Stimulated activated naive CD8-positive, alpha-beta T cell treated with anti-CD3 and anti-CD28 coated beads, Interleukin-15, Interleukin-2, amounts not matched to agents 100 ng/mL and 50 ng/mL, for 24 hours (primary cell): ENCODE results near the gene ZNF469.
"Not testable (repeated sequence)": the region's sequence is repeated elsewhere in the genome, so short reads cannot be mapped to it uniquely, and the experiment has no call there.

Source experiments
- H3K27ac Mint-ChIP-seq: one replicate; pipeline ENCODE4 v1.8.0; 2021; ENCODE audit warnings: mild to moderate bottlenecking, mixed read lengths
- H3K27me3 Mint-ChIP-seq: one replicate; pipeline ENCODE4 v1.8.0; 2021; ENCODE audit warnings: mixed read lengths
- H3K36me3 Mint-ChIP-seq: one replicate; pipeline ENCODE4 v1.8.0; 2021; ENCODE audit warnings: low read depth, mixed read lengths
- H3K4me1 Mint-ChIP-seq: one replicate; pipeline ENCODE4 v1.8.0; 2021; ENCODE audit warnings: low read depth, mixed read lengths
- H3K4me3 Mint-ChIP-seq: one replicate; pipeline ENCODE4 v1.8.0; 2021; ENCODE audit warnings: mild to moderate bottlenecking, mixed read lengths
- H3K9me3 Mint-ChIP-seq: one replicate; pipeline ENCODE4 v1.8.0; 2021; ENCODE audit warnings: mixed read lengths

The ZNF469 gene

DNA sequence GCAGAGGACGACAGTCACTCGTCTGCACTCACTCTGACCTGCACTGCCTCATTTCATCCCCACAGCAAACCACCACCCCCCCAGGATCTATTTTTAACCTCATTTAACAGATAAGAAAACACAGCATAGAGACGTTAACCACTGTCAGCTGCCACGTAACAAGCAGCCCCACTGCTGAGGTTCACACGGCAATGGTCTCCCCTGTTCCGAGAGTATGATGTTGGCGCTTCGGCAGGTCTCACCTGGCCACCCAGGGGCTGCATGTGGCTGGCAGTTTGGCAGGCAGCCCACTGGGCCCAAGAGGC is 16.1 kb downstream of the ZNF469 start:
- Mint-ChIP-seq H3K36me3 (no peaks in the 10 kb centered on the region), H3K4me3 (no peak overlapping the region), H3K27ac (no peak overlapping the region), H3K9me3 (peaks cover 4% of the 10 kb centered on the region), H3K27me3 (no peaks in the 10 kb centered on the region), H3K4me1 (no peaks in the 10 kb centered on the region)

- no peak overlapping the region for H3K27ac Mint-ChIP-seq
- no peaks in the 10 kb centered on the region for H3K4me1 Mint-ChIP-seq
- H3K36me3 Mint-ChIP-seq, result no peaks in the 10 kb centered on the region
- no peak overlapping the region for H3K4me3 Mint-ChIP-seq
- H3K9me3 Mint-ChIP-seq, result peaks cover 4% of the 10 kb centered on the region
- H3K27me3 Mint-ChIP-seq, result no peaks in the 10 kb centered on the region
Observed at GRCh38 chr16:88400186-88400585, 17.4 kb downstream of the ZNF469 start.

DNA sequence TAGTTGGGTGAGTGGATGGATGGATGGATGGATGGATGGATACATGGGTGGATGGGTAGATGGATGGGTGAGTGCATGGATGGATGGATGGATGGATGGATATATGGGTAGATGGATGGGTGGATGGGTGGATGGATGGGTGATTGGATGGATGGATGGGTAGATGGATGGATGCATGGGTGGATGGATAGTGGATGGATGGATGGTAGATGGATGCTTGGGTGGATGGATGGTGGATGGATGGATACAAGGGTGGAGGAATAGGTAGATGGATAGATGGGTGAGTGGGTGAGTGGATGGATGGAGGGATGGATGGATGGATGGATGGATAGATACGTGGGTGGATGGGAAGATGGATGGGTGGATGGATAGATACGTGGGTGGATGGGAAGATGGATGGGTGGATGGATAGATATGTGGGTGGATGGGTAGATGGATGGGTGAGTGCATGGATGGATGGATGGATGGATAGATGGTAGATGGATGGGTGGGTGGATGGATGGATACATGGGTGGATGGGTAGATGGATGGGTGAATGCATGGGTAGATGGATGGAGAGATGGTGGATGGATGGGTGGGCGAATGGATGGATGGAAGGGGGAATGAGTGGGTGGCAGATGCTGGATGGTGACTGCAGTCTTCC is 19.0 kb downstream of the ZNF469 start:
- Mint-ChIP-seq H3K27me3 (no peaks in the 10 kb centered on the region), H3K27ac (no peak overlapping the region), H3K4me1 (no peaks in the 10 kb centered on the region), H3K36me3 (no peaks in the 10 kb centered on the region), H3K4me3 (no peak overlapping the region), H3K9me3 (peaks cover 4% of the 10 kb centered on the region)

- H3K27me3 Mint-ChIP-seq, result no peaks in the 10 kb centered on the region
- H3K36me3 Mint-ChIP-seq, result no peaks in the 10 kb centered on the region
- peaks cover 1% of the 10 kb centered on the region for H3K4me1 Mint-ChIP-seq
- H3K27ac Mint-ChIP-seq, result no peak overlapping the region
- no peak overlapping the region for H3K4me3 Mint-ChIP-seq
- H3K9me3 Mint-ChIP-seq, result peaks cover 4% of the 10 kb centered on the region
Observed at GRCh38 chr16:88402551-88403240, 19.9 kb downstream of the ZNF469 start.

GRCh38 chr16:88403794-88404581 is 21.2 kb downstream of the ZNF469 start:
- no peak overlapping the region for H3K27ac Mint-ChIP-seq
- H3K27me3 Mint-ChIP-seq, result no peaks in the 10 kb centered on the region
- no peak overlapping the region for H3K4me3 Mint-ChIP-seq
- peaks cover 6% of the 10 kb centered on the region for H3K4me1 Mint-ChIP-seq
- H3K9me3 Mint-ChIP-seq, result no peaks in the 10 kb centered on the region
- no peaks in the 10 kb centered on the region for H3K36me3 Mint-ChIP-seq

DNA sequence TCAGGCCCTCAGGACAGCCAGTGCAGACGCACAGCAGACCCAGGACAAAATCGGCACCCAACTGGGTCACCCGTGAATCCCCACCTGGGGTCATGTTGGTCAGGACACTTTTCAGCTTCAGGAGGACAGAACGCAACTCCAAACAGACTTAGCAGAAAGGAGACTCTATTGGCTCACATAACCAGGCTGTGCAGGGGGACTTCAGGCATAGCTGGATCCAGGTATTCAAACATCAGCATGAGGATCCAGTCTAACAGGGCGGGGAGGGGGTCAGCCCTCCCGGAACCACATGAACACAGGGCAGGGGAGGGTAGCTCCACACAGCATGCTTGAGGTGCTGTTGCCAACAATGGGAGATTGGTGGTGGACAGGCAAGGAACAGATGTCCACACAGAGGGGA is 22.0 kb downstream of the ZNF469 start:
- H3K4me3 Mint-ChIP-seq, result no peak overlapping the region
- no peaks in the 10 kb centered on the region for H3K9me3 Mint-ChIP-seq
- no peak overlapping the region for H3K27ac Mint-ChIP-seq
- H3K36me3 Mint-ChIP-seq, result no peaks in the 10 kb centered on the region
- peaks cover 6% of the 10 kb centered on the region for H3K4me1 Mint-ChIP-seq
- no peaks in the 10 kb centered on the region for H3K27me3 Mint-ChIP-seq

DNA sequence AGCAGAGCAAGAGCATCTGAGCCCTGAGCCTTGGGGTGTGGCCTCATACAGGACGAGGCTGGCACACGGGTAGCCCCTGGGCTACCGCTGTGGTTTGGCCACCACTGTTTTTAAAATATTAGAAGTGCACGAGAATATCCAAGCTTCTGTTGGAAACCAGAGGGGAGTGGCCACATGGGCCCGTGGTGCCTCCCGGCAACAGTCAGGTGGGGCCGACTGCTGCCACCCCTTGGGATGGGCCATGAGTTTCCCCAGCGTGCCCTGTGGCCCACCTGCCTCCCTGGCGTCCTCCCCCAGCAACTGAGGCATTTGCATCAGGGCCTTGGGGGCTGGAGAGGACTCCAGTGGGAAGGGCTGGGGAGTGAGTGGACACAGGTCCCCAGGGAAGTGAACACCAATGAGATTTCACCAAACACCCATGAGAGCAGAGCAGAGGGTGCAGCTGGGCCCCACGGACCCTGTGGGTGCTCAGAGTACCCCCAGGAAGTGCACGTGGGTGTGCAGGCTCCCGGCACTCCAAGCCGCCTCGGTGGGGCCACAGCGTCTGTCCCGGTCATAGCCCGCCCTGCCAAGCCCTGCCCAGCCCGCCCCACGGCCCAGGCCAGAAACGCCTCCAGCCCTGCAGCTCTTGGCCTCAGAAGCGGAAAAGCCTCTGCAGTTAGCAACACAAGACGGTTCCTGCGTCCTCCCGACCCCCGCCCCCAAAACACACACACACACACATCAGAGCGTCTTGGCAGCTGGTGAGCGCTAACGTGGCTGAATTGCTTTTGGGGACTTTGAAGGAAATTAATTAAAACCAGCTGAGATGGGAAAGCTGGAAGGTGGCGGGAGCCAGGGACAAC is 22.7 kb downstream of the ZNF469 start:
- Mint-ChIP-seq H3K27me3 (no peaks in the 10 kb centered on the region), H3K4me1 (peaks cover 6% of the 10 kb centered on the region), H3K4me3 (no peak overlapping the region), H3K27ac (no peak overlapping the region), H3K9me3 (no peaks in the 10 kb centered on the region), H3K36me3 (no peaks in the 10 kb centered on the region)

- Mint-ChIP-seq H3K27ac (no peak overlapping the region), H3K9me3 (no peaks in the 10 kb centered on the region), H3K27me3 (no peaks in the 10 kb centered on the region), H3K36me3 (no peaks in the 10 kb centered on the region), H3K4me3 (no peak overlapping the region), H3K4me1 (peaks cover 6% of the 10 kb centered on the region)
Observed at GRCh38 chr16:88406096-88407041, 23.6 kb downstream of the ZNF469 start.

- no peak overlapping the region for H3K27ac Mint-ChIP-seq
- H3K4me3 Mint-ChIP-seq, result no peak overlapping the region
- no peaks in the 10 kb centered on the region for H3K9me3 Mint-ChIP-seq
- no peaks in the 10 kb centered on the region for H3K36me3 Mint-ChIP-seq
- no peaks in the 10 kb centered on the region for H3K27me3 Mint-ChIP-seq
- peaks cover 6% of the 10 kb centered on the region for H3K4me1 Mint-ChIP-seq
Observed at GRCh38 chr16:88407042-88407420, 24.3 kb downstream of the ZNF469 start.

DNA sequence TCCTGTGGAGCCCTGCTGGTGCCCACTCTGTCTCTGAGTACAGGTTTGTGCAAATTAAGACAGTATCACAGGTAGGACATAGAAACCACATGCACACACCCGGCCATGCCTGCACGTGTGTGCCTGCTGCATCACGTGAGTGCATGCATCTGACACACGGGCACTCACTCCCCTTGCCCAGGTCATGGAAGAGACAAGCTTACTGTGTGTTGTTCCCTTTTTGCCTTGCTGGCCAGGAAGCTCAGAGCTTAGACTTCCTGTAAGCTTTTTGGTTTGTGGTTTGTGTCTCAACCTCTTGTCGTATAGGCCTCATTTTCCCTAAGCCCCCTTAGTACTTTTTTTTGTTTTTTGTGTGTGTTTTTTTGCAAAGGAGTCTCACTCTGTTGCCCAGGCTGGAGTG is 25.0 kb downstream of the ZNF469 start:
- H3K27me3 Mint-ChIP-seq, result no peaks in the 10 kb centered on the region
- H3K9me3 Mint-ChIP-seq, result no peaks in the 10 kb centered on the region
- no peak overlapping the region for H3K4me3 Mint-ChIP-seq
- H3K4me1 Mint-ChIP-seq, result peaks cover 6% of the 10 kb centered on the region
- no peak overlapping the region for H3K27ac Mint-ChIP-seq
- H3K36me3 Mint-ChIP-seq, result no peaks in the 10 kb centered on the region

DNA sequence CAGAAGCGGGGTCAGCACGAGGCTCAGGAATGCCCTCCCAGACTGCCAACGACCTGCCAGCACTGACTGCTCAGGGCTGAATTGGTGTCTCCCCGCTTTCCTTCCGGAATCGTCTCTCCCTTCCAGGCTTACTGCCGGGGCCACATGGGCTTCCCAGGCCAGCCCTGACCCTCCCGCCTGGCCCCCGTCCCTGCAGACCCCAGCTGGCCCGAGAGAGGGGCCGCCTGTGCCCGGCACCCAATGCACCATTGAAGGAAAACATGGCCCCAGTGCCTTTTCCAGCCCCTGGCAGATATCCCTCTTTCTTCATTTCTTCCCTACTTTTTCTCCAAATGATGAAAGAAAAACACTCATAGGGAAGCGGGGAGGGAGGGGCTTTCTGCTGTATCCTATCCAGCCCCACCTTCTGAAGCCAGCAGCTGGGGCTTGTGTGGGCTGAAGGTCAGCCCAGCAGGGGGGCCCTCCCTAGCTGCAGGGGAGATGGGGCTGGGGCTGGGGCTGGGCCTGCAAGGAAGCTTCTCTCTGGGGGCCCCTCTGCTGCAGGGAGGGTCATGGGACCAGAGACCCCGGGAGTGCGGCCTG is 25.9 kb downstream of the ZNF469 start:
- Mint-ChIP-seq H3K36me3 (no peaks in the 10 kb centered on the region), H3K4me1 (peaks cover 6% of the 10 kb centered on the region), H3K27ac (no peak overlapping the region), H3K27me3 (no peaks in the 10 kb centered on the region), H3K9me3 (no peaks in the 10 kb centered on the region), H3K4me3 (no peak overlapping the region)

- Mint-ChIP-seq H3K9me3 (no peaks in the 10 kb centered on the region), H3K4me3 (no peak overlapping the region), H3K36me3 (no peaks in the 10 kb centered on the region), H3K27me3 (no peaks in the 10 kb centered on the region), H3K4me1 (peaks cover 6% of the 10 kb centered on the region), H3K27ac (no peak overlapping the region)
Observed at GRCh38 chr16:88409296-88410065, 26.7 kb downstream of the ZNF469 start.

DNA sequence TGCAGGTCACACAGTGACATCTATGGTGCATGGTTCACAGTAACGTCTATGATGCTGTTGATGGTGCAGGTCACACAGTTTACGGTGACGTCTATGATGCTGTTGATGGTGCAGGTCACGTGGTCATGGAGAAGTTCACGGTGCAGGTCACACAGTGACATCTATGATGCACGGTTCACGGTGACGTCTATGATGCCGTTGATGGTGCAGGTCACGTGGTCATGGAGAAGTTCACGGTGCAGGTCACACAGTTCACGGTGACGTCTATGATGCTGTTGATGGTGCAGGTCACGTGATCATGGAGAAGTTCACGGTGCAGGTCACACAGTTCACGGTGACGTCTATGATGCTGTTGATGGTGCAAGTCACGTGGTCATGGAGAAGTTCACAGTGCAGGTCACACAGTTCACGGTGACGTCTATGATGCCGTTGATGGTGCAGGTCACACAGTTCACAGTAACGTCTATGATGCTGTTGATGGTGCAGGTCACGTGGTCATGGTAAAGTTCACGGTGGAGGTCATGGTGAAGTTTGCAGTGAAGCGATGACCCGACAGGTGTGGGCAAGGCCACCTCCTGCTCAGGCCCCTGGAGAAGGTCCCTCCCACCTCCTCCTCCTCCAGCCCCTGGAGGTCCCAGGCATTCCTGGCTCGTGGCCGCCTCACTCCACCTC is 27.7 kb downstream of the ZNF469 start:
- not testable (repeated sequence) for H3K4me1 Mint-ChIP-seq, H3K27ac Mint-ChIP-seq, H3K36me3 Mint-ChIP-seq, H3K27me3 Mint-ChIP-seq, H3K9me3 Mint-ChIP-seq, H3K4me3 Mint-ChIP-seq
